ENCODE results near the gene IFNL4. TPM values are rescaled to one million over a fixed set of nuclear protein-coding genes. Genes with fewer than 3 reads are reported as not detected.

IFNL4 gene
- polyA plus RNA-seq, 3 donors, result not detected

DNA sequence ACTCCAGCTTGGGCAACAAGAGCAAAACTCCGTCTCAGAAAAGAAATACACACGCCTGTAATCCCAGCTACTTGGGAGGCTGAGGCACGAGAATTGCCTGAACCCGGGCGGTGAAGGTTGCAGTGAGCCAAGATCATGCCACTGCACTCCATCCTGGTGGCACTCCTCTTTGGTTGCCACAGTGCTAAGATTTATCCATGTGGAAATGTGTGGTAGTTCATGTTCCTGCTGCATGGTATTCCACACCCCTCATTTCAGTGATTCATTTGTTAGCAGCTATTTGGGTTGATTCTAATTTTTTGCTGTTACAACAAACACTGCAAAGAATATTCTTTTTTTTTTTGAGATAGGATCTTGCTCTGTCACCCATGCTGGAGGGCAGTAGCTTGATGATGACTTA lies 15.9 kb downstream of the IFNL4 start:
- 96% methylated on average over 5 of the region's 5 CpGs for WGBS (ENCODE audit: insufficient coverage)
- H2AFZ ChIP-seq (ENCODE audit: insufficient read depth, low read depth, low read length, poor library complexity, severe bottlenecking), result no peak overlapping the region

DNA sequence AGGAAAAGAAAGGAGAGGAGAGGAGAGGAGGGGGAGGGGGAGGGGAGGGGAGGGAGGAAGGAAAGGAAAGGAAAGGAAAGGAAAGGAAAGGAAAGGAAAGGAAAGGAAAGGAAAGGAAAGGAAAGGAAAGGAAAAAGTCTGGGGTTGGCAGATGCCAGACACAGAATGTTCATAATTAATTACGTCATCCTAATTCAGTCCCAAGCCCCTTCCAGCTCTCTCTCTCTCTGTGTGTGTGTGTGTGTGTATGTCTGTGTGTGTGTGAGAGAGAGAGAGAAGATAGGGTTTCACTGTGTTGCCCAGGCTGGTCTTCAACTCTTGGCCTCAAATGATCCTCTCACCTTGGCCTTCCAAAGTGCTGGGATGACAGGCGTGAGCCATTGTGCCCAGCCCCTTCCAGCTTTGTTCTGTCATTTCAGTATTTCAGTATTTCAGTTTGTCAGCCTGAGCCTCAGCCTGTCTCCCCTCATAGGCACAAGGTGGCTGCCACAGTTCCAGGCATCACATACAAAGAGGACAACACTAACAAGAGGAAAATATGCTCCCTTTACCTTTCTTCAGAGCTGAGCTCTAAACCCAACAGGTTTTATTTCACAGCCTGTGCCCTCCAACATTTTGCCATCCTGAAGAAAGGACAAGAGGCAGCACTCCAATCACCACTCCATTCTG lies 18.4 kb downstream of the IFNL4 start:
- Mint-ChIP-seq H3K36me3 (no peaks in the 10 kb centered on the region), H3K27me3 (ENCODE audit: low read depth in 3 of 3) (peaks cover 3 to 15% (median 11%) of the 10 kb centered on the region in 3 donors), H3K4me1 (no peaks in the 10 kb centered on the region), H3K27ac (peak overlapping the region in 1 of 7 donors; percentile 68), H3K9me3 (peaks cover 0 to 4% (median 0%) of the 10 kb centered on the region in 7 donors), H3K4me3 (no peak overlapping the region)
- H2AFZ ChIP-seq (ENCODE audit: insufficient read depth, low read depth, low read length, poor library complexity, severe bottlenecking), result no peak overlapping the region
- no peak overlapping the region for H3K9ac ChIP-seq (ENCODE audit: insufficient read depth, low read length, poor library complexity, severe bottlenecking)
- no peaks in the 10 kb centered on the region for H3K9me3 ChIP-seq (replicated peaks in 1 of 2; ENCODE audit: control insufficient read depth in 1 of 2, insufficient read depth in 1 of 2, low read length in 2 of 2)
- no peaks in the 10 kb centered on the region for H3K27me3 ChIP-seq (ENCODE audit: control insufficient read depth in 2 of 2, insufficient read depth in 2 of 2, low read length in 2 of 2)
- H3K36me3 ChIP-seq (replicated peaks in 1 of 2; ENCODE audit: control insufficient read depth in 1 of 2, insufficient read depth in 2 of 2, low read length in 2 of 2), result no peaks in the 10 kb centered on the region
- no peaks in the 10 kb centered on the region for H3K4me1 ChIP-seq (ENCODE audit: control insufficient read depth in 1 of 2, insufficient read depth in 2 of 2, low read length in 2 of 2)
- intact Hi-C loops (cut with micrococcal nuclease), result no loop called here
- H3K4me3 ChIP-seq (replicated peaks in 1 of 3; ENCODE audit: low read depth in 2 of 3, low read length in 3 of 3), result no peak overlapping the region
- WGBS (ENCODE audit: insufficient coverage), result 100% methylated on average over 1 of the region's 2 CpGs
- TF ChIP-seq, protein P1, sequence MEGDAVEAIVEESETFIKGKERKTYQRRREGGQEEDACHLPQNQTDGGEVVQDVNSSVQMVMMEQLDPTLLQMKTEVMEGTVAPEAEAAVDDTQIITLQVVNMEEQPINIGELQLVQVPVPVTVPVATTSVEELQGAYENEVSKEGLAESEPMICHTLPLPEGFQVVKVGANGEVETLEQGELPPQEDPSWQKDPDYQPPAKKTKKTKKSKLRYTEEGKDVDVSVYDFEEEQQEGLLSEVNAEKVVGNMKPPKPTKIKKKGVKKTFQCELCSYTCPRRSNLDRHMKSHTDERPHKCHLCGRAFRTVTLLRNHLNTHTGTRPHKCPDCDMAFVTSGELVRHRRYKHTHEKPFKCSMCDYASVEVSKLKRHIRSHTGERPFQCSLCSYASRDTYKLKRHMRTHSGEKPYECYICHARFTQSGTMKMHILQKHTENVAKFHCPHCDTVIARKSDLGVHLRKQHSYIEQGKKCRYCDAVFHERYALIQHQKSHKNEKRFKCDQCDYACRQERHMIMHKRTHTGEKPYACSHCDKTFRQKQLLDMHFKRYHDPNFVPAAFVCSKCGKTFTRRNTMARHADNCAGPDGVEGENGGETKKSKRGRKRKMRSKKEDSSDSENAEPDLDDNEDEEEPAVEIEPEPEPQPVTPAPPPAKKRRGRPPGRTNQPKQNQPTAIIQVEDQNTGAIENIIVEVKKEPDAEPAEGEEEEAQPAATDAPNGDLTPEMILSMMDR (IDR thresholded peaks at IDR 0.05), result no peak
- H3K79me2 ChIP-seq (ENCODE audit: insufficient read depth, low read length), result no peaks in the 10 kb centered on the region
- H3K27ac ChIP-seq (ENCODE audit: low read depth in 1 of 2, low read length in 2 of 2), result no peak overlapping the region
- no peaks in the 10 kb centered on the region for H4K20me1 ChIP-seq (ENCODE audit: insufficient read depth, low read length)
- H3K4me2 ChIP-seq (replicated peaks; ENCODE audit: extremely low read depth, low read length, poor library complexity, severe bottlenecking), result no peak overlapping the region
- no peak for DNase-seq

More for the DNA sequence above, 15.9 kb downstream of the IFNL4 start:
- Histone ChIP-seq H3K9me3 (replicated peaks in 1 of 2; ENCODE audit: control insufficient read depth in 1 of 2, insufficient read depth in 1 of 2, low read length in 2 of 2) (no peaks in the 10 kb centered on the region), H3K27ac (ENCODE audit: low read depth in 1 of 2, low read length in 2 of 2) (no peak overlapping the region), H3K9ac (ENCODE audit: insufficient read depth, low read length, poor library complexity, severe bottlenecking) (no peak overlapping the region), H3K36me3 (replicated peaks in 1 of 2; ENCODE audit: control insufficient read depth in 1 of 2, insufficient read depth in 2 of 2, low read length in 2 of 2) (no peaks in the 10 kb centered on the region), H3K79me2 (ENCODE audit: insufficient read depth, low read length) (no peaks in the 10 kb centered on the region), H3K27me3 (ENCODE audit: control insufficient read depth in 2 of 2, insufficient read depth in 2 of 2, low read length in 2 of 2) (no peaks in the 10 kb centered on the region), H4K20me1 (ENCODE audit: insufficient read depth, low read length) (no peaks in the 10 kb centered on the region), H3K4me2 (replicated peaks; ENCODE audit: extremely low read depth, low read length, poor library complexity, severe bottlenecking) (no peak overlapping the region), H3K4me1 (ENCODE audit: control insufficient read depth in 1 of 2, insufficient read depth in 2 of 2, low read length in 2 of 2) (no peaks in the 10 kb centered on the region), H3K4me3 (replicated peaks in 1 of 3; ENCODE audit: low read depth in 2 of 3, low read length in 3 of 3) (no peak overlapping the region)
- no peak for DNase-seq
- Mint-ChIP-seq H3K36me3 (no peaks in the 10 kb centered on the region), H3K27ac (no peak overlapping the region), H3K9me3 (peaks cover 0 to 4% (median 0%) of the 10 kb centered on the region in 7 donors), H3K27me3 (ENCODE audit: low read depth in 3 of 3) (peaks cover 3 to 11% (median 9%) of the 10 kb centered on the region in 3 donors), H3K4me3 (no peak overlapping the region), H3K4me1 (peaks cover 2% of the 10 kb centered on the region)
- TF ChIP-seq, protein P1 (IDR thresholded peaks at IDR 0.05), result no peak
- intact Hi-C loops (cut with micrococcal nuclease), result no loop called here

Measured in CD14-positive monocyte (primary cell).